Measurements from ENCODE around the gene CYB5R3.
A peak's percentile ranks its signal among the peaks of the same experiment; 100 is the strongest.

Gene CYB5R3

DNA sequence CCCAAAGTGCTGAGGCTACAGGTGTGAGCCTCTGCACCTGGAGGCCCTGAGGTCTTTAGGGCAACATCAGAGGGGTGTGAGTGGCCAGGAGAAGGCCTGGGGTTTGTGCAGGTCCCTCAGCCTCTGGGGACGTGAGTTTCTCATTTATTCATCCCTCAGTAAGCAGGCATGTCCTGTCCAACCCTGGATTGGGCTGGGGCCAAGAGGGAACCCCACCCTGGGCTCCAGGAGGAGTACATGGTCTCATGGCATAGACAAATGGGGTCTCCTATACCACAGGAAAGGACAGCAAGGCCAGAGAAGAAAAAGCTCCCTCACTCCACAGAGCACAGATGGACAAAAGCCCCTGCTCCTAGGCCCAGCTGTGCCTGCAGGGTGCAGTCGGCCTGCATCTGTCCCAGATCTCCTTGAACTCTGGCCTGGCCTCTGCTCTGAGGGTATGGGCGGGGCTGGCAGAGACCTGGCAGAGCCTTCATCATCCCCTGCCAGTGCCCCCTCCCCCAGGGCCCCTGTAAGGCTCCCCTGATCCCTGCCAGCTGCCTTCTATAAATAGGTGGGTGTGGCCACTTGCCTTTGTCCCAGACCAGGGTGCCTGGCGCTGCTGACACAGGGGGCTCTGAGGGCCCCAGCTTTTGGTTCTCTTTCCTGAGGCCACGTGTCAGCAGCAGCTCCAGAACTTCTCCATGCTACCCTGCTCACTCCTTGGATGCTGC, 36.9 kb upstream of the CYB5R3 start:
- Mint-ChIP-seq H3K27ac (peak overlapping the region; percentile 81 to 99 (median 99)), H3K4me1 (peaks cover 45% of the 10 kb centered on the region), H3K27me3 (ENCODE audit: low read depth) (no peaks in the 10 kb centered on the region), H3K4me3 (no peak overlapping the region), H3K9me3 (no peaks in the 10 kb centered on the region), H3K36me3 (ENCODE audit: low read depth) (no peaks in the 10 kb centered on the region)
- TF ChIP-seq CTCF (IDR thresholded peaks at IDR 0.05; ENCODE audit: unreplicated experiment in 3 of 3), result no peak

DNA sequence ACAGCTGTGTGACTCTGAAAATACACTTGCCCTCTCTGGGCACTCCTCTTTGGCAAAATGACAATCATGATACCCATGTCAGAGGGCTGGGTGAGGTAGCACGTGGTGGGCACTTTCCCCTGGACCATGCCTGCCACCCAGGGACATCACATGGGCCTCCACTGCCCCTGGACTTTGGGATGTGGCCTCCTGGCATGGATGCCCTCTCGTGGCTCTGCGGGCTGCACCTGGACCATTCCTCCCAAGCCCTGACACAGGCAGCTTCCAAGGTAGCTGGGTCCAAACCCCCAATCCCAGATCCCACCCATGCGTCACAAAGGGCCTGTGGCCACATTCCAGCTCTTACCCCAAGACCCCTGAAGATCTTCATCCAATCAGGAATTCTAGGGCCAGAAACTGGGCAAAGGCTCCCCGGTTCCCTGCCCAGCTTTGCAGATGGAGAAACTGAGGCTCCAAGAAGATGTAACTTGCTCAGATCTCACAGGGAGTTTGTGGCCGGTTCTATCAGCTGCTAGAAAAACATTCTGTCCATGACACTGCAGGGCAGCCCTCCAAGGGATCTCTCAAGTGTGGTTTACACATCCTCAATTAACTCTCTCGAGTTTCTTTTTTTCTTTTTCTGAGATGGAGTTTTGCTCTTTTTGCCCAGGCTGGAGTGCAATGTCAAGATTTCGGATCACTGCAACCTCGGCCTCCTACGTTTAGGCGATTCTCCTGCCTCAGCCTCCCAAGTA, 35.4 kb upstream of the CYB5R3 start:
- Mint-ChIP-seq H3K36me3 (ENCODE audit: low read depth) (peaks cover 4% of the 10 kb centered on the region), H3K4me3 (no peak overlapping the region), H3K9me3 (peaks cover under 1% of the 10 kb centered on the region), H3K27ac (peak overlapping the region in 1 of 3 experiments; percentile 60), H3K4me1 (peaks cover 45% of the 10 kb centered on the region), H3K27me3 (ENCODE audit: low read depth) (no peaks in the 10 kb centered on the region)
- no peak for TF ChIP-seq CTCF (IDR thresholded peaks at IDR 0.05; ENCODE audit: unreplicated experiment in 3 of 3)

GRCh38 chr22:42683578-42684283, 34.5 kb upstream of the CYB5R3 start:
- Mint-ChIP-seq H3K27ac (peak overlapping the region; percentile 60 to 76 (median 60)), H3K36me3 (ENCODE audit: low read depth) (peaks cover 11% of the 10 kb centered on the region), H3K4me3 (no peak overlapping the region), H3K27me3 (ENCODE audit: low read depth) (no peaks in the 10 kb centered on the region), H3K9me3 (peaks cover 6% of the 10 kb centered on the region), H3K4me1 (peaks cover 42% of the 10 kb centered on the region)
- no peak for TF ChIP-seq CTCF (IDR thresholded peaks at IDR 0.05; ENCODE audit: unreplicated experiment in 3 of 3)

- peaks cover 12% of the 10 kb centered on the region for H3K9me3 Mint-ChIP-seq
- H3K27me3 Mint-ChIP-seq (ENCODE audit: low read depth), result no peaks in the 10 kb centered on the region
- peaks cover 32% of the 10 kb centered on the region for H3K4me1 Mint-ChIP-seq
- peaks cover 16% of the 10 kb centered on the region for H3K36me3 Mint-ChIP-seq (ENCODE audit: low read depth)
- H3K27ac Mint-ChIP-seq, result peak overlapping the region in 2 of 3 experiments; percentile 44 to 50
- no peak overlapping the region for H3K4me3 Mint-ChIP-seq
- TF ChIP-seq CTCF (IDR thresholded peaks at IDR 0.05; ENCODE audit: unreplicated experiment in 3 of 3), result no peak
Measured at GRCh38 chr22:42682113-42682851, 33.1 kb upstream of the CYB5R3 start.

- H3K27ac Mint-ChIP-seq, result no peak overlapping the region
- H3K36me3 Mint-ChIP-seq (ENCODE audit: low read depth), result peaks cover 16% of the 10 kb centered on the region
- no peak overlapping the region for H3K4me3 Mint-ChIP-seq
- H3K9me3 Mint-ChIP-seq, result peaks cover 12% of the 10 kb centered on the region
- TF ChIP-seq CTCF (IDR thresholded peaks at IDR 0.05; ENCODE audit: unreplicated experiment in 3 of 3), result no peak
- peaks cover 27% of the 10 kb centered on the region for H3K4me1 Mint-ChIP-seq
- H3K27me3 Mint-ChIP-seq (ENCODE audit: low read depth), result peaks cover 6% of the 10 kb centered on the region
Measured at GRCh38 chr22:42680648-42681047, 31.5 kb upstream of the CYB5R3 start.

Measured in nephron (organoid).